ENCODE results near the gene GRM1. TPM values are rescaled to one million over a fixed set of nuclear protein-coding genes. Genes with fewer than 3 reads are reported as not detected.

GRM1 gene
- total RNA-seq = not detected in 2 replicates

GRCh38 chr6:146028851-146029572 is at the start of gene GRM1:
TSS of gene GRM1 (plus strand) at chr6:146029062. CDS start at chr6:146029518, 456 bp downstream.

Other genes starting within 250 kb of the GRM1 start
- gene FBXO30, start 214.3 kb upstream of the GRM1 start, total RNA-seq = 5.2 and 6.2 TPM in 2 replicates
- gene SHPRH, start 64.7 kb upstream of the GRM1 start, total RNA-seq = 5.9 and 6.2 TPM in 2 replicates

Measured in hair follicular keratinocyte (primary cell).